Stimulated activated CD4-positive, alpha-beta T cell treated with anti-CD3 and anti-CD28 coated beads, Interleukin-15, amount 100 ng/mL, for 24 hours (primary cell): ENCODE data around the gene PI4KA.
"Not testable (repeated sequence)": the region's sequence is repeated elsewhere in the genome, so short reads cannot be mapped to it uniquely, and the experiment has no call there.

Experiments
- DNase-seq: peaks from one replicate; pipeline ENCODE4 v3.0.0-alpha.2; 2020

The PI4KA gene

DNA sequence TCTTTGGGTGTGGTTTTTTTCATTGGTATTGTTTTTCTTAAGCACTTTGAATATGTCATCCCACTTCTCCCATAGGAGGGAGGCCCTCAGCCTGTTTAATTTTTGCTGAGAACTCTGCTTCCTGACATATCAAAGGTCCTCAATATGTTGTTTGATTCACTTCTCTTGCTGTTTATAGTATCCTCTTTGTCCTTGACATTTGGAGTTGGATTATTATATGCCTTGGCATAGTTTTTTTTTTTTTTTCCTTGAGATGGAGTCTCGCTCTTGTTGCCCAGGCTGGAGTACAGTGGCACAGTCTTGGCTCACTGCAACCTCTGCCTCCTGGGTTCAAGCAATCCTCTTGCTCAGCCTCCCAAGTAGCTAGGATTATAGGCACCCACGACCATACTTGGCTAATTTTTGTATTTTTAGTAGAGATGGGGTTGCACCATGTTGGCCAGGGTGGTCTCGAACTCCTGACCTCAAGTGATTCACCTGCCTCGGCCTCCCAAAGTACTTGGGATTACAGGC lies 196.0 kb downstream of the PI4KA start:
- not testable (repeated sequence) for DNase-seq

DNA sequence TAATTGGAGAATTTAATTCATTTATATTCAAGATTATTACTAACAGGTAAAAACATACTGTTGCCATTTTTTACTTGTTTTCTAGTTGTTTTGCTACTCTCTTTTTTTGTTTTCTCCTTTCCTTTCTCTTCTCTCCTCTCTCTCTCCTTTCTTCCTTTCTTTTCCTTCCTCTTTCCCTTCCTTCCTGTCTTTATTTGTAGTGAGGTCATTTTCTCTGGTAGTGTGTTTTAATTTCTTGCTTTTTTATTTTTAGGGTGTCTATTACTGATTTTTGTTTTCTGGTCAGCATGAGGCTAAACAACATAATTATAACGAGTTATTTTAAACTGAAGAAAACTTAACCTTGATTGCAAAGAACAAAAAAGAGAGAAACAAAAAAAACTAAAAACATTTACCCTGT lies 197.1 kb downstream of the PI4KA start:
- no peak for DNase-seq

DNA sequence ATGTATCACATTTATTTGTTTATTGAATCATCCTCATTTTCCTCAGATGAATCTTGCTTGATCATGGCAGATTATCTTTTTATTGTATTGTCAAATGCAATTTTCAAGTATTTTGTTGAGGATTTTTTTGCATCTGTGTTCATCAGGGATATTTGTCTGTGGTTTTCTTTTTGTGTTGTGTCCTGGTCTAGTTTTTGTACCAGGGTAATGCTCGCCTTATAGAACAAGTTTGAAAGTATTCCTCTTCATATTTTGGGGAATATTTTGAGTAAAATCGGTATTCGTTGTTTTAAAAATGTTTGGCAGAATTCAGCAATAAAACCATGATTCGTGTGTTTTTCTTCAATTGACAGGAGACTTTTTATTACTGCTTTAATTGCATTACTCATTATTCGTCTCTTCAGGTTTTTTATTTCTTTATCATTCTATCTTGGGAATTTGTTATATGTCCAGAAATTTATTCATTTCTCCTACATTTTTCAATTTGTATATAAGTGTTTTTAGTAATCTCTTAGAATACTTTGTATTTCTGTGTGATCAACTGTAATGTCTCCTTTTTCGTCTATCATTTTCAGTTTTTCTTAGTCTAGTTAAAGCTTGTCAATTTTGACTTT lies 198.1 kb downstream of the PI4KA start:
- DNase-seq: no peak

DNA sequence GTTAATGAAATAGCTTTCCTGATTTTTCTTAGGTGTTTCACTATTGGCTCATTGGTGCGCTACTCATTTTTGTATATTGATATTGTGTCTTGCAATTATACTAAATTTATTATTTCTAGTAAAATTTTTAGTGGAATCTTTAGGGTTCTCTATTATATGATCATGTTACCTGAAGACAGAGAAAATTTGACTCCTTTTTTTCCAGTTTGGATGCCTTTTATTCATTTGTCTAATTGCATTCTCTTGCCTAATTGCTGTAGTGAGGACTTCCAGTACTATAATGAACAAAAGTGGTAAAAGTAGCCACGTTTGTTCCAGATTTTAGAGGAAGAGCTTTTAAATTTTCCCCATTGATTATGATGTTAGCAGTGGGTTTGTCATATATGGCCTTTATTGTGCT lies 198.7 kb downstream of the PI4KA start:
- DNase-seq: no peak

DNA sequence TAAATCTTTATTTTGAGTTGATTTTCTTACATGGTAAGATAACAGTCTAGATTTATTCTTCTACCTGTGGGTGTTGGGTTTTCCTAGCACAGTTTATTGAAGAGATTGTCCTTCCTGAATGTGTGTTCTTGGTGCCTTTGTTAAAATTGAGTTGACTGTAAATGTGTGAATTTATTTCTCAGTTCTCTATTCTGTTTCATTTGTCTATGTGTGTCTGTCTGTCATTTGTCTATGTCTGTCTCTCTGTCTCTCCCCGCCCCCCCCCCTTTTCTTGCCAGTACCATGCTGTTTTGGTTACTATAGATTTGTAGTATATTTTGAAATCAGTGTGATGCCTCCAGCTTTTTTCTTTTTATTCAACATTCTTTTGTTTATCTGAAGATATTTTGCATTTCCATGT lies 199.4 kb downstream of the PI4KA start:
- no peak for DNase-seq

DNA sequence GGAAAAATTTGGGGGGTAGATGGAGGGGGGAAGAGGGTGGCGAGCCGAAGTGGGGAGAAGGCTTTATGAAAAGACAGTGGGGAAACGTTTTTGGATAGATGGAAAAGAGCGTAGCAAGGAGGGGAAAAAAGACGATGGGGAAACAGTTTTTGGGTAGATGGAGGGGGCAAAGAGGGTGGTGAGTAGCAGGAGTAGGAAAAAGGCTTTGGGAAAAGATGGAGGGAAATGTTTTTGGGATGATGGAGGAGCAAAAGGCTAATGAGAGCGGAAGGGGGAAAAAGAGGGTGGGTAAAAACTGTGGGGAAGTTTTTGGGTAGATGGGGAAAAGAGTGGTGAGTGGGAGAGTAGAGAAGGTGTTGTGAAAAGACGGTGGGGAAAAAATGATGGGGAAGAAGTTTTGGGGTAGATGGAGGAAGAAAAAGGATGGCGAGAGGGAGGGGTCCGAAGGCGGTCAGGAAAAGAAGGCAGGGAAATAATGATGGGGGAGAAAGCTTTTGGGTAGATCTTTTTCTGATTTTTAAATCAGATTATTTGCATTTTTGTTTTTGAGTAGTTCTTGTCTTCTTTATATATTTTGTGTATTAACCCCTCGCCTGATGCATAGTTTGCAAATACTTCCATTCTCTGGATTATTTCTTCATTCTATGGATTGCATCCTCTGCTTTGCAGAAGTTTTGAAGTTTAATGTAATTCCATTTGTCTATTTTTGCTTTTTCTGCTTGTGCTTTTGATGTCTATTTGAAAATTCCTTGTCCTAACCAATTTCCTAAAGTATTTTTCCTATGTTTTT lies 200.0 kb downstream of the PI4KA start:
- no peak for DNase-seq

DNA sequence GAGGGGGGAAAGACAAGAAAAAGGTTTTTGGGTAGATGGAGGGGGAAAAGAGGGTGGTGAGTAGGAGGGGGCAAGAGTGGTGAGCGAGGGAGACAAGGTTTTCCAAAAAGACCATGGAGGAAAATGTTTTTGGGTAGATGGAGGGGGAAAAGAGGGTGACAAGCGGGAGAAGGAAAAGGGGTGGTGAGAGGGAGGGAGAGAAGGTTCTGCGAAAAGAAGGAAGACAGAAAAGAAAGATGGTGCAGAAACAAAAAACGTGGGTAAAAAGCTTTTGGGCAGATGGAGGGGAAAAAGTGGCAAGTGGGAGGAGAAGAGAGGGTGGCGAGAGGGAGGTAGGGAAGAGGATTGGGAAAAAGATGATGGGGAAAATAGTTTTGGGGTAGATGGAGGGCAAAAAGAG lies 200.6 kb downstream of the PI4KA start:
- DNase-seq: no peak
